Lower lobe of right lung (tissue), 2 donors: ENCODE measurements around the gene HOXA2. TPM values are rescaled to one million over a fixed set of nuclear protein-coding genes. Genes with fewer than 3 reads are reported as not detected.

Experiments used
- ATAC-seq, 2 donors: fragments of 200-7000 bp; cut with Tn5 transposase; one replicate each; pipeline ENCODE4 v1.9.1; 2020 to 2022; ENCODE audit warnings: mild to moderate bottlenecking in 2 of 2, moderate library complexity in 2 of 2
- DNase-seq: peaks from one replicate; pipeline ENCODE4 v3.0.0-alpha.2; 2020
- H3K27ac ChIP-seq: fragments of 200-600 bp; one replicate; pipeline ENCODE4 v1.8.0; 2022
- H3K27me3 ChIP-seq: fragments of 200-600 bp; one replicate; pipeline ENCODE4 v1.8.0; 2022; ENCODE audit warnings: low read depth
- H3K36me3 ChIP-seq: fragments of 200-600 bp; one replicate; pipeline ENCODE4 v1.8.0; 2022; ENCODE audit warnings: mild to moderate bottlenecking
- H3K4me1 ChIP-seq: fragments of 200-600 bp; one replicate; pipeline ENCODE4 v1.8.0; 2022
- H3K4me3 ChIP-seq: fragments of 200-600 bp; one replicate; pipeline ENCODE4 v1.8.0; 2022; ENCODE audit warnings: mild to moderate bottlenecking
- H3K9me3 ChIP-seq: fragments of 200-600 bp; one replicate; pipeline ENCODE4 v1.8.0; 2022
- CTCF ChIP-seq: fragments of 200-600 bp; IDR thresholded peaks from one replicate; pipeline ENCODE4 v1.8.0; 2022; ENCODE audit warnings: antibody characterized with exemption, mild to moderate bottlenecking
- intact Hi-C: fragments of 100-400 bp; cut with DNase I; formaldehyde crosslinking; loops from one replicate; pipeline ENCODE4 v1.11.0; 2022
- total RNA-seq: library from RNA; stranded (reverse); fragmentation: NEBNext Ultra II Directional; extraction: Animal tissue kit (Norgen Biotek cat#: 25700); gene quantifications from one replicate; pipeline ENCODE4 v1.2.1, GENCODE V29; 2021
- donor health status: DM: no; HTN: yes; CAD: no; lungs with severe emphysema.

HOXA2 gene
- total RNA-seq, 1 donor from 2014 or later, result 1.5 TPM

- DNase-seq, result no peak
- Histone ChIP-seq H3K27ac (peak overlapping the region; percentile 87), H3K36me3 (no peaks in the 10 kb centered on the region), H3K9me3 (no peaks in the 10 kb centered on the region), H3K27me3 (peaks cover 9% of the 10 kb centered on the region), H3K4me3 (peak overlapping the region; percentile 55), H3K4me1 (peaks cover 28% of the 10 kb centered on the region)
- ATAC-seq, result no peak
- intact Hi-C loops, result no loop called here
- TF ChIP-seq CTCF, result no peak
Measured at GRCh38 chr7:27114881-27115220, 12.4 kb upstream of the HOXA2 start.

GRCh38 chr7:27113991-27114769 lies 11.7 kb upstream of the HOXA2 start:
- TF ChIP-seq CTCF, result no peak
- Histone ChIP-seq H3K4me1 (peaks cover 28% of the 10 kb centered on the region), H3K27ac (peak overlapping the region; percentile 89), H3K36me3 (no peaks in the 10 kb centered on the region), H3K27me3 (peaks cover 9% of the 10 kb centered on the region), H3K4me3 (peak overlapping the region; percentile 54), H3K9me3 (no peaks in the 10 kb centered on the region)
- peak; percentile 44 to 52 for ATAC-seq
- intact Hi-C loops, result no loop called here
- no peak for DNase-seq

- no peaks in the 10 kb centered on the region for H3K9me3 ChIP-seq
- peaks cover 34% of the 10 kb centered on the region for H3K4me1 ChIP-seq
- peak overlapping the region; percentile 89 for H3K27ac ChIP-seq
- intact Hi-C loops, result no loop called here
- ATAC-seq, result peak; percentile 40 to 53
- H3K27me3 ChIP-seq, result peaks cover 9% of the 10 kb centered on the region
- peak; percentile 53 for DNase-seq
- no peak for TF ChIP-seq CTCF
- H3K36me3 ChIP-seq, result no peaks in the 10 kb centered on the region
- peak overlapping the region; percentile 54 for H3K4me3 ChIP-seq
Measured at GRCh38 chr7:27112955-27113949, 10.8 kb upstream of the HOXA2 start.

GRCh38 chr7:27112361-27112760 lies 9.9 kb upstream of the HOXA2 start:
- intact Hi-C loops, result no loop called here

More at GRCh38 chr7:27112361-27112760, 9.9 kb upstream of the HOXA2 start:
- H3K36me3 ChIP-seq, result no peaks in the 10 kb centered on the region
- H3K4me1 ChIP-seq, result peaks cover 34% of the 10 kb centered on the region
- DNase-seq (no peak), ATAC-seq (no peak)
- H3K27me3 ChIP-seq, result peaks cover 14% of the 10 kb centered on the region
- TF ChIP-seq CTCF, result no peak
- peak overlapping the region; percentile 89 for H3K27ac ChIP-seq
- peak overlapping the region; percentile 54 for H3K4me3 ChIP-seq
- H3K9me3 ChIP-seq, result no peaks in the 10 kb centered on the region
